Ishikawa (cell line): ENCODE measurements around the gene LCN15.

Experiments
- CEBPB ChIP-seq: IDR thresholded peaks from 2 replicates; pipeline ENCODE4 v1.6.1; 2012
- CREB1 ChIP-seq: IDR thresholded peaks from 2 replicates; pipeline ENCODE4 v1.6.1; 2012; ENCODE audit warnings: low read depth
- EGR1 ChIP-seq: IDR thresholded peaks from 2 replicates; pipeline ENCODE4 v1.6.1; 2012
- EP300 ChIP-seq: IDR thresholded peaks from 2 replicates; pipeline ENCODE4 v1.6.1; 2012; ENCODE audit warnings: borderline replicate concordance
- FOXM1 ChIP-seq: IDR thresholded peaks from 2 replicates; pipeline ENCODE4 v1.6.1; 2012; ENCODE audit warnings: low read depth, borderline replicate concordance
- NFIC ChIP-seq: IDR thresholded peaks from 2 replicates; pipeline ENCODE4 v1.6.1; 2012
- RAD21 ChIP-seq: IDR thresholded peaks from 2 replicates; pipeline ENCODE4 v1.6.1; 2012; ENCODE audit warnings: low read depth
- TAF1 ChIP-seq: IDR thresholded peaks from 2 replicates; pipeline ENCODE4 v1.6.1; 2012; ENCODE audit warnings: low read depth, mild to moderate bottlenecking
- TCF12 ChIP-seq: IDR thresholded peaks from 2 replicates; pipeline ENCODE4 v1.6.1; 2012; ENCODE audit warnings: low read depth
- TEAD4 ChIP-seq: IDR thresholded peaks from 2 replicates; pipeline ENCODE4 v1.6.1; 2012
- YY1 ChIP-seq: IDR thresholded peaks from 2 replicates; pipeline ENCODE4 v1.6.1; 2012; ENCODE audit warnings: low read depth
- ZBTB7A ChIP-seq: IDR thresholded peaks from 2 replicates; pipeline ENCODE4 v1.6.1; 2012; ENCODE audit warnings: low read depth
- TF ChIP-seq, protein P1 (sequence below): IDR thresholded peaks from 2 replicates; pipeline ENCODE4 v1.6.1; 2012
- TF ChIP-seq, protein P2 (sequence below): IDR thresholded peaks from 2 replicates; pipeline ENCODE4 v1.6.1; 2012; ENCODE audit warnings: low read depth, mild to moderate bottlenecking
- TF ChIP-seq, protein P3 (sequence below): IDR thresholded peaks from 2 replicates; pipeline ENCODE4 v1.6.1; 2012

Gene LCN15

DNA sequence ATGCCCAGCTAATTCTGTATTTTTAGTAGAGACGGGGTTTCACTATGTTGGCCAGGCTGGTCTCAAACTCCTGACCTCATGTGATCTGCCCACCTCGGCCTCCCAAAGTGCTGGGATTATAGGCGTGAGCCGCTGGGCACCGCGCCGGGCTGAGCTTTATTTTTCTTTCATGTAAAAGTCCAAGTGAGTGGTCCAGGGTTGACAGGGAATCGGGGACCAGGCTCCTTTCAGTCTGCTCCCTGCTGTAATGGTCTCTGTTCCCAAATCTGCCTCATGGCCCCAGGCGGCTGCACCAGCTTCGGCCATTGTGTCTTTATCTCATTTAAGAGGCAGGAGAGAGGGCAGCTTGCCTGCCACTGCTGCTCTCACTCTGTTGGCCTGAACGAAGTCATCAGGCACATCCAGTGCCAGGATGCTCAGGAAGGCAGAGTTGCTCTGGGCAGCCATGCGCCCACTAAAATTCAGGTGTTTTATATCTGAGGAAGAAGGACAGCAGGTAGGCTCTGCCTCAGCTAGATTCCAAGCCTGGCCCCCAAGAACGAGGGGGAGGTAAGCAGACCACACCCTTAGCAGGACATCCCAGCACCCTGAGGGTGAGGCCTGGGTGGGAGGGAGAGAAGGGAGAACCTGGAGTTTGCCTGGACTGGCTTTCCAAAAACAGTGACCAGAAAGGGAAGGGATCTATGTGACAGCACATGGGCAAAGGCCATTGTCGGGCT lies 30.1 kb upstream of the LCN15 start:
- TF ChIP-seq, protein P1, sequence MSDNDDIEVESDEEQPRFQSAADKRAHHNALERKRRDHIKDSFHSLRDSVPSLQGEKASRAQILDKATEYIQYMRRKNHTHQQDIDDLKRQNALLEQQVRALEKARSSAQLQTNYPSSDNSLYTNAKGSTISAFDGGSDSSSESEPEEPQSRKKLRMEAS, result no peak
- TF ChIP-seq TCF12 (no peak), CEBPB (no peak), EGR1 (no peak), FOXM1 (no peak), EP300 (no peak), CREB1 (no peak), NFIC (no peak), TAF1 (no peak), ZBTB7A (no peak), TEAD4 (no peak), YY1 (no peak), RAD21 (no peak)
- TF ChIP-seq, protein P2, sequence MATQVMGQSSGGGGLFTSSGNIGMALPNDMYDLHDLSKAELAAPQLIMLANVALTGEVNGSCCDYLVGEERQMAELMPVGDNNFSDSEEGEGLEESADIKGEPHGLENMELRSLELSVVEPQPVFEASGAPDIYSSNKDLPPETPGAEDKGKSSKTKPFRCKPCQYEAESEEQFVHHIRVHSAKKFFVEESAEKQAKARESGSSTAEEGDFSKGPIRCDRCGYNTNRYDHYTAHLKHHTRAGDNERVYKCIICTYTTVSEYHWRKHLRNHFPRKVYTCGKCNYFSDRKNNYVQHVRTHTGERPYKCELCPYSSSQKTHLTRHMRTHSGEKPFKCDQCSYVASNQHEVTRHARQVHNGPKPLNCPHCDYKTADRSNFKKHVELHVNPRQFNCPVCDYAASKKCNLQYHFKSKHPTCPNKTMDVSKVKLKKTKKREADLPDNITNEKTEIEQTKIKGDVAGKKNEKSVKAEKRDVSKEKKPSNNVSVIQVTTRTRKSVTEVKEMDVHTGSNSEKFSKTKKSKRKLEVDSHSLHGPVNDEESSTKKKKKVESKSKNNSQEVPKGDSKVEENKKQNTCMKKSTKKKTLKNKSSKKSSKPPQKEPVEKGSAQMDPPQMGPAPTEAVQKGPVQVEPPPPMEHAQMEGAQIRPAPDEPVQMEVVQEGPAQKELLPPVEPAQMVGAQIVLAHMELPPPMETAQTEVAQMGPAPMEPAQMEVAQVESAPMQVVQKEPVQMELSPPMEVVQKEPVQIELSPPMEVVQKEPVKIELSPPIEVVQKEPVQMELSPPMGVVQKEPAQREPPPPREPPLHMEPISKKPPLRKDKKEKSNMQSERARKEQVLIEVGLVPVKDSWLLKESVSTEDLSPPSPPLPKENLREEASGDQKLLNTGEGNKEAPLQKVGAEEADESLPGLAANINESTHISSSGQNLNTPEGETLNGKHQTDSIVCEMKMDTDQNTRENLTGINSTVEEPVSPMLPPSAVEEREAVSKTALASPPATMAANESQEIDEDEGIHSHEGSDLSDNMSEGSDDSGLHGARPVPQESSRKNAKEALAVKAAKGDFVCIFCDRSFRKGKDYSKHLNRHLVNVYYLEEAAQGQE, result no peak
- TF ChIP-seq, protein P3, sequence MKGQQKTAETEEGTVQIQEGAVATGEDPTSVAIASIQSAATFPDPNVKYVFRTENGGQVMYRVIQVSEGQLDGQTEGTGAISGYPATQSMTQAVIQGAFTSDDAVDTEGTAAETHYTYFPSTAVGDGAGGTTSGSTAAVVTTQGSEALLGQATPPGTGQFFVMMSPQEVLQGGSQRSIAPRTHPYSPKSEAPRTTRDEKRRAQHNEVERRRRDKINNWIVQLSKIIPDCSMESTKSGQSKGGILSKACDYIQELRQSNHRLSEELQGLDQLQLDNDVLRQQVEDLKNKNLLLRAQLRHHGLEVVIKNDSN, result no peak

DNA sequence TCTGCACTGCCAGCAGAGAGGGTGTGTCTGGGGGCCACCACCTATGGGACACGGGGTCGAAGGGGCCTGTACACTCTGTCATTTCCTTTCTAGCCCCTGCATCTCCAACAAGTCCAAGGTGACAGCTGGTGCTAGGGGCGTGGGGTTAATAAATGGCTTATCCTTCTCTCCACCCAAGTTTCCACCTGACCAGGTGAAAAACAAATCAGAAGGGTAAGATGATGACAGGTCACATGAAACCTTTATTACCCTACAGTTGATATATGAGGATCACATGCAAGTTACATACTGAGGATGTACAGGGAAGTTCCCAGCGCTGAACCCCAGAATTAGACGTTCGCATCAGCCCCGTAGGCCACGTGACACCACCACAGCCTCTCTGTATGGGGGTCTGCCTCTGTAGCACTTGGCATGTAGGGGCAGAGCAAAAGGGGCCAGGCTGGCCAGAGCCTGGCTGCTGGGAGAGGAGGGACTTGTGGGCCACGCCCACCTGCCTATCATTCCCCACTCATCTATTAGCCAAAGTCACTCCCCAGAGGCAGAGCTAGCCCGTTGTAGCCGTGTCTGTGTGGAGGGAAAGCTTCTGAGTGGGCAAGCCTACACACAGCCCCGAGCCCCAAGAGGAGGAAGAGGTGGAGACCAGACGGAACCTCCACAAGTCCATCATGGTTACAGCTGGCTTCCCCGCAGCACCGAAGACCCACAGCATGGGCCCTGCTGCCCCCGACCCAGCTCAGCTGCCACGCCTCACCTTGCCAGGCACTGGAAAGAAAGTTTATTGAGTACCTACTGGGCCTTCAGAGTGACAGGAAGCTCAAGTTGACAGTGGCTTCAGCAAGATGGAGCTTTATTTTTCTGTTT lies 29.0 kb upstream of the LCN15 start:
- TF ChIP-seq, protein P3, result no peak
- TF ChIP-seq EGR1 (no peak), TEAD4 (no peak), EP300 (no peak), RAD21 (no peak), TAF1 (no peak), NFIC (no peak), CEBPB (no peak), FOXM1 (no peak), TCF12 (no peak), CREB1 (no peak), ZBTB7A (no peak), YY1 (no peak)
- TF ChIP-seq, protein P2, result no peak
- TF ChIP-seq, protein P1, result no peak

DNA sequence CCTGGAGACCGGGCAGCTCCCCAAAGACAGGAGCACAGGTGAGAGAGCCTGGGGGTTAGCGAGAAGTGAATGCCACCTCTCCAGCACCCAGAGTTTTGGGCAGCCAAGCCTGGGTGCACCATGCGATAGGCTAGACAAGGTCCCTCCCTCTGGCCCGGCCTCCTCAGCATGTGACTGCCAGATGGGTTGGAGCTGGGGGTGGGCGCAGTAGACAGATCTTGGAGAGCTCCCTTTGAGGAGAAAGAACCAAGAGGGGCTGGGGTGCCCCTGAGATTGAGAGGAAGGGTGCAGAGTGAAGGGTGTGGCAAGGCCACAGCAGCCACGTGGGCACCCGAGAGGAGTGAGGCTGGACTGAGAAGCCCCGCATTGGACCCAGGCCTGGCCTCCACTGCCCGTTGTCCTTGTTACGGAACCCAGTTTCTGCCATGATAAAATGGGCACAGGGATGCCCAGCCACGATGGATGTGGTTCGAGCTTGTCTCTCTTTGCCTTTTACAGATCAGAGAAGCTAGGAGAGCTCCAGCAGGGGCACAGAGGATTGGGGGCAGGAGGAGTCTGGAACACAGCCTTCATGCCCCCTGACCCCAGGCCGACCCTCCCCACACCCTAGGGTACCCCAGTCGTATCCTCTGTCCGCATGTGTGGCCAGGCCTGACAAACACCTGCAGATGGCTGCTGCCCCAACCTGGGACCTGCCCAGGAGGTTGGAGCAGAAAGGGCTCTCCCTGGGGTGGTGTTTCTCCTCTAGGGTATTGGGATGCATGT lies 28.2 kb upstream of the LCN15 start:
- no peak for TF ChIP-seq TCF12

DNA sequence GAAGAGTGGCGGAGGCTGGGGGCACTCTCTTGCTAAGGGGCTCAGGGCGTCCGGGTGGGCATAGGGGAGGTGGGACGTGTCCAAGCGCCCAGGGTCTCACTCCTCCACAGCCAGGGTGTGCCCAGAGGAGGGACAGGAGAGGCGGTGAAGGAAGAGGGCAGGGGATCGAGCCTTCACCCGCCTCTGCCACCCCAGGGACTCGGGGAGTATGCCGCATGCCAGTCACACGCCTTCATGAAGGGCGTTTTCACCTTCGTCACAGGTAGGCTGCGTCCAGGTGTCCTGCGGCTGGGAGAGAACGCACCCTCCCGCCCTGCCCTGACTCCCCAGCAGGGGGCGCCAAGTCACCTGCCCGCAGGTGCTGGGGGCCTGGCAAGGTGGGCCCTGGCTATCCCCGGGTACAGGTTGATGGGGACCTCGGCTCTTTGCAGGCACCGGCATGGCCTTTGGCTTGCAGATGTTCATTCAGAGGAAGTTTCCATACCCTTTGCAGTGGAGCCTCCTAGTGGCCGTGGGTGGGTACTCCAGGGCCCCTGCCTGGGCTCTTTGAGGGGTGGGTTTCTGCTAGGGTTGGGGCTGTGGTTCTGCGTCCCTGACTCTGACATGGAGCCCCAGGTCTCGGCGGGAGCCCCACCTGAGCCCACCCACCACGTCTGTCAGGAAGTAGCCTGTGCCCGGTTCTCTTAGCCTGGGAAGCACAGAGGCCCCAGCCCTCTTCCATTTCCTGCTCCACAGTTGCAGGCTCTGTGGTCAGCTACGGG lies 27.4 kb upstream of the LCN15 start:
- no peak for TF ChIP-seq CEBPB
- 0 out of 2 replicates have a peak, but pooled peaks have one; percentile 4 for TF ChIP-seq TEAD4
- TF ChIP-seq, protein P2, result no peak
- 0 out of 2 replicates have a peak, but pooled peaks have one; percentile 20 for TF ChIP-seq YY1
- no peak for TF ChIP-seq EGR1
- TF ChIP-seq FOXM1, result no peak
- 0 out of 2 replicates have a peak, but pooled peaks have one; percentile 12 for TF ChIP-seq CREB1
- TF ChIP-seq, protein P3, result no peak
- no peak; the same call in 1 of the 2 replicates for TF ChIP-seq TCF12
- TF ChIP-seq, protein P1, result peak; percentile 91
- no peak for TF ChIP-seq NFIC
- TF ChIP-seq RAD21, result peak; percentile 49; the same call in 1 of the 2 replicates
- TF ChIP-seq TAF1, result peak; percentile 33; the same call in 1 of the 2 replicates
- peak; percentile 78 for TF ChIP-seq ZBTB7A
- TF ChIP-seq EP300, result peak; percentile 15; the same call in 1 of the 2 replicates
